DND-41 (cell line): ENCODE measurements around the gene TAOK1.

Experiments
- ATAC-seq: fragments of 200-7000 bp; cut with Tn5 transposase; 3 replicates; pipeline ENCODE4 v1.9.1; 2021; ENCODE audit warnings: low read depth; ENCODE audit not compliant: insufficient read depth
- DNase-seq: peaks from one replicate; pipeline ENCODE4 v3.0.0-alpha.2; 2020
- H2AFZ ChIP-seq: 2 replicates; pipeline ENCODE4 v1.6.0; 2012; ENCODE audit warnings: low read depth, low read length
- H3K27ac ChIP-seq: 2 replicates; pipeline ENCODE4 v1.5.1; 2012; ENCODE audit warnings: low read length, inconsistent platforms
- H3K27me3 ChIP-seq: fragments of 200-600 bp; sonication (generic); 2 replicates; pipeline ENCODE4 v1.6.0; 2012; ENCODE audit warnings: low read length, mild to moderate bottlenecking, inconsistent platforms; ENCODE audit not compliant: insufficient read depth, poor library complexity
- H3K36me3 ChIP-seq: 2 replicates; pipeline ENCODE4 v1.5.1; 2012; ENCODE audit warnings: low read length, inconsistent platforms; ENCODE audit not compliant: insufficient read depth
- H3K4me1 ChIP-seq: 2 replicates; pipeline ENCODE4 v1.5.1; 2012; ENCODE audit warnings: mild to moderate bottlenecking, low read length; ENCODE audit not compliant: insufficient read depth
- H3K4me2 ChIP-seq: 2 replicates; pipeline ENCODE4 v1.6.0; 2012; ENCODE audit warnings: mild to moderate bottlenecking, moderate library complexity, low read length, inconsistent platforms; ENCODE audit not compliant: insufficient read depth
- H3K4me3 ChIP-seq, 2 experiments: fragments of 200-600 bp in 1 of 2; shearing (Covaris generic) in 1 of 2; 2 replicates each; pipeline ENCODE4 v1.5.1; 2012 to 2016; ENCODE audit warnings: inconsistent platforms in 2 of 2, low read length in 2 of 2, mild to moderate bottlenecking in 2 of 2, low read depth in 1 of 2, moderate library complexity in 1 of 2
- H3K79me2 ChIP-seq: 2 replicates; pipeline ENCODE4 v1.6.0; 2012; ENCODE audit warnings: low read length, inconsistent platforms; ENCODE audit not compliant: insufficient read depth
- H3K9ac ChIP-seq: 2 replicates; pipeline ENCODE4 v1.6.0; 2012; ENCODE audit warnings: low read depth, mild to moderate bottlenecking, inconsistent platforms, low read length, moderate library complexity
- H3K9me3 ChIP-seq: 2 replicates; pipeline ENCODE4 v1.5.1; 2012; ENCODE audit warnings: low read length, moderate library complexity, mild to moderate bottlenecking, inconsistent platforms; ENCODE audit not compliant: insufficient read depth, severe bottlenecking
- H4K20me1 ChIP-seq: 2 replicates; pipeline ENCODE4 v1.6.0; 2012; ENCODE audit warnings: low read length; ENCODE audit not compliant: insufficient read depth
- EZH2 ChIP-seq: IDR thresholded peaks from 3 replicates; pipeline ENCODE4 v1.6.1; 2012; ENCODE audit warnings: borderline replicate concordance, low read depth, mild to moderate bottlenecking, moderate library complexity, low read length, inconsistent platforms; ENCODE audit not compliant: severe bottlenecking
- TF ChIP-seq, protein P1 (sequence below): IDR thresholded peaks from 2 replicates; pipeline ENCODE4 v1.5.1; 2012; ENCODE audit warnings: borderline replicate concordance, low read length, moderate library complexity, mild to moderate bottlenecking; ENCODE audit not compliant: poor library complexity, severe bottlenecking; ENCODE audit errors: extremely low read depth

Gene TAOK1

GRCh38 chr17:29347831-29348629, 42.1 kb upstream of the TAOK1 start:
- ATAC-seq = no peak
- Histone ChIP-seq H3K27ac (no peak overlapping the region), H3K4me2 (no peak overlapping the region), H2AFZ (no peak overlapping the region), H3K4me1 (no peaks in the 10 kb centered on the region), H3K4me3 (no peak overlapping the region), H3K9ac (no peak overlapping the region), H3K36me3 (no peaks in the 10 kb centered on the region), H3K9me3 (no peaks in the 10 kb centered on the region), H4K20me1 (no peaks in the 10 kb centered on the region), H3K79me2 (no peaks in the 10 kb centered on the region), H3K27me3 (no peaks in the 10 kb centered on the region)
- TF ChIP-seq, protein P1, sequence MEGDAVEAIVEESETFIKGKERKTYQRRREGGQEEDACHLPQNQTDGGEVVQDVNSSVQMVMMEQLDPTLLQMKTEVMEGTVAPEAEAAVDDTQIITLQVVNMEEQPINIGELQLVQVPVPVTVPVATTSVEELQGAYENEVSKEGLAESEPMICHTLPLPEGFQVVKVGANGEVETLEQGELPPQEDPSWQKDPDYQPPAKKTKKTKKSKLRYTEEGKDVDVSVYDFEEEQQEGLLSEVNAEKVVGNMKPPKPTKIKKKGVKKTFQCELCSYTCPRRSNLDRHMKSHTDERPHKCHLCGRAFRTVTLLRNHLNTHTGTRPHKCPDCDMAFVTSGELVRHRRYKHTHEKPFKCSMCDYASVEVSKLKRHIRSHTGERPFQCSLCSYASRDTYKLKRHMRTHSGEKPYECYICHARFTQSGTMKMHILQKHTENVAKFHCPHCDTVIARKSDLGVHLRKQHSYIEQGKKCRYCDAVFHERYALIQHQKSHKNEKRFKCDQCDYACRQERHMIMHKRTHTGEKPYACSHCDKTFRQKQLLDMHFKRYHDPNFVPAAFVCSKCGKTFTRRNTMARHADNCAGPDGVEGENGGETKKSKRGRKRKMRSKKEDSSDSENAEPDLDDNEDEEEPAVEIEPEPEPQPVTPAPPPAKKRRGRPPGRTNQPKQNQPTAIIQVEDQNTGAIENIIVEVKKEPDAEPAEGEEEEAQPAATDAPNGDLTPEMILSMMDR = no peak
- no peak for TF ChIP-seq EZH2
- DNase-seq = no peak

- H3K27me3 ChIP-seq = no peaks in the 10 kb centered on the region
- TF ChIP-seq, protein P1 = no peak
- no peak for TF ChIP-seq EZH2
- H3K9ac ChIP-seq = no peak overlapping the region
- no peaks in the 10 kb centered on the region for H4K20me1 ChIP-seq
- H3K27ac ChIP-seq = no peak overlapping the region
- H3K4me2 ChIP-seq = no peak overlapping the region
- no peaks in the 10 kb centered on the region for H3K79me2 ChIP-seq
- no peak for ATAC-seq
- no peak for DNase-seq
- H3K4me3 ChIP-seq = no peak overlapping the region
- H3K4me1 ChIP-seq = no peaks in the 10 kb centered on the region
- H3K9me3 ChIP-seq = no peaks in the 10 kb centered on the region
- no peak overlapping the region for H2AFZ ChIP-seq
- H3K36me3 ChIP-seq = no peaks in the 10 kb centered on the region
These were observed 40.8 kb upstream of the TAOK1 start for GRCh38 chr17:29349409-29349808.

DNA sequence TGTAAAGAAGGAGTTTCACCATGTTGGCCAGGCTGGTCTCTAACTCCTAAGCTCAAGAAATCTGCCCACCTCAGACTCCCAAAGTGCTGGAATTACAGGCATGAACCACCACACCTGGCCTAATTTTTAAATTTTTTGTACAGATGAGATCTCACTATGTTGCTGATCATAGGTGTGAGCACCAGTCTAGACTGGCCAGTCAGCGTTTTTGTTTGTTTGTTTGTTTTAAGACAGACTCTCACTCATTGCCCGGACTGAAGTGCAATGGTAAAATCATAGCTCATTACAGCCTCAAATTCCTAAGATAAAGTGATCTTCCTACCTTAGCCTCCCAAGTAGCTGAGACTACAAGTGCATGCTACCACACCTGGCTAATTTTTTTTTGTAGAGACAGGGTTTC, 38.0 kb upstream of the TAOK1 start:
- H2AFZ ChIP-seq = no peak overlapping the region
- no peaks in the 10 kb centered on the region for H3K36me3 ChIP-seq
- no peak overlapping the region for H3K4me2 ChIP-seq
- no peaks in the 10 kb centered on the region for H3K9me3 ChIP-seq
- DNase-seq (no peak), ATAC-seq (no peak)
- TF ChIP-seq, protein P1 = no peak
- TF ChIP-seq EZH2 = no peak
- H3K27ac ChIP-seq = no peak overlapping the region
- no peaks in the 10 kb centered on the region for H3K27me3 ChIP-seq
- H3K4me3 ChIP-seq = no peak overlapping the region
- no peak overlapping the region for H3K9ac ChIP-seq
- H3K79me2 ChIP-seq = no peaks in the 10 kb centered on the region
- no peaks in the 10 kb centered on the region for H4K20me1 ChIP-seq
- H3K4me1 ChIP-seq = no peaks in the 10 kb centered on the region
